IMR-90 (cell line): ENCODE results near the gene LIN52. TPM values are rescaled to one million over a fixed set of nuclear protein-coding genes. Genes with fewer than 3 reads are reported as not detected.
A peak's percentile ranks its signal among the peaks of the same experiment; 100 is the strongest.

ENCODE experiments used
- ATAC-seq: fragments of 200-7000 bp; cut with Tn5 transposase; 2 replicates; pipeline ENCODE4 v1.9.1; 2020; ENCODE audit warnings: low read depth, mild to moderate bottlenecking, moderate library complexity
- BruUV-seq: library from RNA; stranded (reverse); fragments of 400-500 nt; replicated peaks from 2 replicates; lab custom pipeline; 2021; lab: Mats Ljungman, UMichigan
- CTCF ChIA-PET: fragments of 300-600 bp; formaldehyde crosslinking; extraction: SDS; loops from one replicate; lab custom pipeline; 2021; ENCODE audit warnings: antibody characterized with exemption; lab: Yijun Ruan, JAX
- POLR2A ChIA-PET: fragments of 300-600 bp; sonication (Branson Sonifier 250); formaldehyde crosslinking; loops from one replicate; lab custom pipeline; 2022; ENCODE audit warnings: antibody characterized with exemption; ENCODE audit not compliant: unreplicated experiment; lab: Charles Lee
- DNase-seq: peaks from one replicate; pipeline ENCODE4 v3.0.0; 2013
- H2AFZ ChIP-seq: replicated peaks from 2 replicates; pipeline ENCODE3; 2013; ENCODE audit warnings: low read length, mild to moderate bottlenecking; ENCODE audit not compliant: poor library complexity
- H2AK5ac ChIP-seq: 2 replicates; pipeline ENCODE4 v1.6.1; 2013; ENCODE audit warnings: low read depth, low read length, inconsistent platforms
- H2AK9ac ChIP-seq: replicated peaks from 2 replicates; pipeline ENCODE3; 2013; ENCODE audit warnings: mild to moderate bottlenecking, low read depth, low read length, moderate library complexity; ENCODE audit not compliant: poor library complexity
- H2BK120ac ChIP-seq: 2 replicates; pipeline ENCODE4 v1.6.1; 2013; ENCODE audit warnings: low read depth, low read length, inconsistent platforms
- H2BK15ac ChIP-seq: 3 replicates; pipeline ENCODE4 v1.6.1; 2013; ENCODE audit warnings: low read depth, low read length, inconsistent platforms
- H2BK20ac ChIP-seq: 2 replicates; pipeline ENCODE4 v1.6.1; 2013; ENCODE audit warnings: low read depth, mild to moderate bottlenecking, inconsistent platforms, low read length, moderate library complexity
- H2BK5ac ChIP-seq: 2 replicates; pipeline ENCODE4 v1.6.1; 2013; ENCODE audit warnings: mild to moderate bottlenecking, low read depth, low read length, inconsistent platforms; ENCODE audit not compliant: poor library complexity, severe bottlenecking
- H3K14ac ChIP-seq: replicated peaks from 2 replicates; pipeline ENCODE4 v1.6.1; 2013; ENCODE audit warnings: low read depth, low read length, inconsistent platforms
- H3K18ac ChIP-seq: 2 replicates; pipeline ENCODE4 v1.6.1; 2013; ENCODE audit warnings: low read depth, low read length, control low read depth
- H3K23ac ChIP-seq: 2 replicates; pipeline ENCODE4 v1.6.1; 2013; ENCODE audit warnings: low read depth, low read length, inconsistent platforms
- H3K27ac ChIP-seq: 2 replicates; pipeline ENCODE4 v1.5.1; 2013; ENCODE audit warnings: mild to moderate bottlenecking, control low read depth, low read length; ENCODE audit not compliant: insufficient read depth
- H3K27me3 ChIP-seq: 2 replicates; pipeline ENCODE4 v1.6.1; 2013; ENCODE audit warnings: low read length; ENCODE audit not compliant: control insufficient read depth, insufficient read depth
- H3K36me3 ChIP-seq: 2 replicates; pipeline ENCODE4 v1.6.1; 2013; ENCODE audit warnings: low read length, mixed read lengths; ENCODE audit not compliant: control insufficient read depth, insufficient read depth
- H3K4ac ChIP-seq: 2 replicates; pipeline ENCODE4 v1.6.1; 2013; ENCODE audit warnings: low read depth, low read length, inconsistent platforms
- H3K4me1 ChIP-seq: 2 replicates; pipeline ENCODE4 v1.6.1; 2013; ENCODE audit warnings: low read length, mixed read lengths; ENCODE audit not compliant: control insufficient read depth, insufficient read depth
- H3K4me2 ChIP-seq: 2 replicates; pipeline ENCODE4 v1.6.1; 2013; ENCODE audit warnings: low read depth, mild to moderate bottlenecking, control low read depth, low read length, moderate library complexity
- H3K4me3 ChIP-seq: 2 replicates; pipeline ENCODE4 v1.5.1; 2013; ENCODE audit warnings: low read depth, mild to moderate bottlenecking, control low read depth, low read length, moderate library complexity; ENCODE audit not compliant: insufficient read depth
- H3K56ac ChIP-seq: 2 replicates; pipeline ENCODE4 v1.6.1; 2013; ENCODE audit warnings: low read length, inconsistent platforms; ENCODE audit not compliant: insufficient read depth; ENCODE audit errors: extremely low read depth
- H3K79me1 ChIP-seq, 2 experiments: 2 replicates each; pipeline ENCODE4 v1.6.1; 2013; ENCODE audit warnings: low read length in 2 of 2, inconsistent platforms in 1 of 2, low read depth in 1 of 2
- H3K9ac ChIP-seq: 2 replicates; pipeline ENCODE4 v1.6.1; 2013; ENCODE audit warnings: low read depth, low read length, control low read depth
- H3K9me1 ChIP-seq: 2 replicates; pipeline ENCODE4 v1.6.1; 2013; ENCODE audit warnings: low read length, inconsistent platforms; ENCODE audit not compliant: insufficient read depth
- H3K9me3 ChIP-seq: 2 replicates; pipeline ENCODE4 v1.6.1; 2013; ENCODE audit warnings: low read length; ENCODE audit not compliant: control insufficient read depth, insufficient read depth
- H4K20me1 ChIP-seq: 2 replicates; pipeline ENCODE4 v1.6.1; 2013; ENCODE audit warnings: low read length, inconsistent platforms; ENCODE audit not compliant: insufficient read depth
- H4K5ac ChIP-seq: 2 replicates; pipeline ENCODE4 v1.6.1; 2013; ENCODE audit warnings: mild to moderate bottlenecking, low read depth, low read length, control low read depth
- H4K8ac ChIP-seq, 2 experiments: 2 replicates each; pipeline ENCODE4 v1.6.1; 2013; ENCODE audit warnings: low read depth in 2 of 2, low read length in 2 of 2, control low read depth in 1 of 2, inconsistent platforms in 1 of 2
- H4K91ac ChIP-seq: 2 replicates; pipeline ENCODE4 v1.6.1; 2013; ENCODE audit warnings: low read depth, low read length, inconsistent platforms; ENCODE audit not compliant: insufficient read depth
- CHD1 ChIP-seq: IDR thresholded peaks from 2 replicates; pipeline ENCODE4 v1.6.1; 2012; ENCODE audit warnings: low read depth, low read length, improper control_type of control experiment
- CTCF ChIP-seq: conservative IDR thresholded peaks from 2 replicates; pipeline ENCODE4 v1.5.1; 2012; ENCODE audit warnings: mild to moderate bottlenecking, low read depth, low read length, improper control_type of control experiment
- WGBS, 2 experiments: methylation state at CpG; one replicate each; pipeline versions ENCODE4 v1.1.5 to v1.1.7; 2013; ENCODE audit warnings: missing lambda C conversion rate in 2 of 2; ENCODE audit not compliant: insufficient read length in 1 of 2; ENCODE audit errors: extremely low coverage in 2 of 2; 5-methylcytosine and 5-hydroxymethylcytosine counted together
- dilution Hi-C: fragments of 300-500 bp; cut with HindIII; formaldehyde crosslinking; loops from one replicate; pipeline ENCODE4 v1.14.3; 2018; ENCODE audit warnings: low sequenced_read_pairs; ENCODE audit not compliant: unreplicated experiment
- in situ Hi-C: fragments of 300-500 bp; cut with MboI; formaldehyde crosslinking; loops from 3 replicates; pipeline ENCODE4 v1.14.3; 2019; ENCODE audit warnings: low sequenced_read_pairs, inconsistent platforms, mixed read lengths
- intact Hi-C: fragments of 100-400 bp; cut with micrococcal nuclease; formaldehyde crosslinking; loops from 2 replicates; pipeline ENCODE4 v1.10.0; 2022
- polyA plus RNA-seq, 3 experiments: library from polyadenylated mRNA; depleted of rRNA; stranded (reverse); fragments of >200 nt; gene quantifications; 2 replicates each; pipeline ENCODE4 v1.2.3, GENCODE V29; 2012; ENCODE audit warnings: low replicate concordance in 1 of 3
- total RNA-seq: library from RNA; depleted of rRNA; stranded (reverse); fragments of >200 nt; gene quantifications from 2 replicates; pipeline ENCODE4 v1.2.3, GENCODE V29; 2012

Gene LIN52
- total and polyA plus RNA-seq, 2 of the 4 experiments (the other 2 are of a cell fraction) = 6.1 to 11.5 TPM

GRCh38 chr14:74048281-74048680, 36.5 kb upstream of the LIN52 start:
- Histone ChIP-seq H2BK120ac (no peak overlapping the region), H3K4ac (no peak overlapping the region), H3K9ac (no peak overlapping the region), H3K23ac (no peak overlapping the region), H3K27me3 (no peaks in the 10 kb centered on the region), H3K4me2 (no peak overlapping the region), H3K9me1 (peaks cover 5% of the 10 kb centered on the region; the same call in 1 of the 2 replicates), H2BK20ac (no peak overlapping the region), H3K56ac (no peak overlapping the region), H3K4me1 (no peaks in the 10 kb centered on the region; the same call in 1 of the 2 replicates), H2BK5ac (no peak overlapping the region), H3K27ac (no peak overlapping the region), H3K4me3 (no peak overlapping the region), H4K20me1 (no peaks in the 10 kb centered on the region), H3K14ac (no peak overlapping the region), H2AK5ac (no peak overlapping the region), H2AK9ac (no peak overlapping the region), H3K18ac (no peak overlapping the region), H3K9me3 (no peaks in the 10 kb centered on the region), H4K5ac (no peak overlapping the region), H4K8ac (no peak overlapping the region), H2AFZ (peak overlapping the region; percentile 11), H3K36me3 (no peaks in the 10 kb centered on the region), H3K79me1 (no peaks in the 10 kb centered on the region), H4K91ac (no peak overlapping the region), H2BK15ac (no peak overlapping the region)
- in situ Hi-C loops = loop anchor here (25.0 kb wide), 1 partner anchor 536 kb away; no protein-coding TSS in a partner anchor
- WGBS, 2 experiments = no CpG with 5 or more reads among the region's 3 CpGs
- TF ChIP-seq CTCF = peak; percentile 9; the same call in 1 of the 2 replicates
- TF ChIP-seq CHD1 = no peak
- dilution Hi-C loops = no loop called here
- BruUV-seq = no TSS peak
- DNase-seq = peak; percentile 53
- ATAC-seq = peak; percentile 46
- POLR2A ChIA-PET = no interaction called here
- intact Hi-C loops = no loop called here
- CTCF ChIA-PET = interaction anchor here (0.7 to 1.0 kb wide), 2 partner anchors 11 to 95 kb away, joined by 3 to 4 read pairs; no protein-coding TSS in a partner anchor
